NCI-H82 treated with DMSO at 0.1 percent for 48 hours (cell line): ENCODE measurements around the gene KIAA1217.

Experiments used
- DNase-seq: peaks from one replicate; lab custom pipeline; 2025; ENCODE audit not compliant: unreplicated experiment; lab: John Stamatoyannopoulos, UW

Gene KIAA1217

GRCh38 chr10:24358022-24358421 is 149.1 kb downstream of the KIAA1217 start:
- no peak for DNase-seq

- DNase-seq = peak; percentile 12
These were observed 151.6 kb downstream of the KIAA1217 start for GRCh38 chr10:24360282-24361127.

- no peak for DNase-seq
These were observed 154.1 kb downstream of the KIAA1217 start for GRCh38 chr10:24363070-24363469.

- no peak for DNase-seq
These were observed 158.8 kb downstream of the KIAA1217 start for GRCh38 chr10:24367688-24368087.

- DNase-seq = no peak
These were observed 161.9 kb downstream of the KIAA1217 start for GRCh38 chr10:24370877-24371276.

GRCh38 chr10:24371396-24371795 is 162.5 kb downstream of the KIAA1217 start:
- no peak for DNase-seq

- no peak for DNase-seq
These were observed 165.4 kb downstream of the KIAA1217 start for GRCh38 chr10:24374134-24374915.

- no peak for DNase-seq
These were observed 166.6 kb downstream of the KIAA1217 start for GRCh38 chr10:24375510-24375909.

- no peak for DNase-seq
These were observed 167.8 kb downstream of the KIAA1217 start for GRCh38 chr10:24376731-24377130.

GRCh38 chr10:24378126-24378920 is 169.4 kb downstream of the KIAA1217 start:
- no peak for DNase-seq

GRCh38 chr10:24381235-24382010 is 172.5 kb downstream of the KIAA1217 start:
- no peak for DNase-seq

GRCh38 chr10:24382045-24382444 is 173.1 kb downstream of the KIAA1217 start:
- no peak for DNase-seq

- DNase-seq = no peak
These were observed 173.6 kb downstream of the KIAA1217 start for GRCh38 chr10:24382596-24382978.

- no peak for DNase-seq
These were observed 174.2 kb downstream of the KIAA1217 start for GRCh38 chr10:24382979-24383663.

- DNase-seq = no peak
These were observed 174.8 kb downstream of the KIAA1217 start for GRCh38 chr10:24383681-24384106.

- DNase-seq = no peak
These were observed 176.0 kb downstream of the KIAA1217 start for GRCh38 chr10:24384954-24385353.

GRCh38 chr10:24385776-24386175 is 176.8 kb downstream of the KIAA1217 start:
- DNase-seq = no peak

- no peak for DNase-seq
These were observed 181.3 kb downstream of the KIAA1217 start for GRCh38 chr10:24390146-24390700.

- DNase-seq = no peak
These were observed 181.8 kb downstream of the KIAA1217 start for GRCh38 chr10:24390746-24391145.

- DNase-seq = no peak
These were observed 184.3 kb downstream of the KIAA1217 start for GRCh38 chr10:24393201-24393600.
